MG63 (cell line): ENCODE results near the gene TNPO3. TPM values are rescaled to one million over a fixed set of nuclear protein-coding genes. Genes with fewer than 3 reads are reported as not detected.

Experiments used
- DNase-seq: peaks from one replicate; pipeline ENCODE4 v3.0.0-alpha.2; 2020
- H3K27me3 ChIP-seq: fragments of 250-450 bp; sonication (Bioruptor Pico); 2 replicates; pipeline ENCODE4 v1.5.1; 2020; ENCODE audit warnings: mild to moderate bottlenecking, moderate library complexity
- H3K36me3 ChIP-seq: fragments of 250-450 bp; sonication (Bioruptor Pico); 2 replicates; pipeline ENCODE4 v1.5.1; 2020; ENCODE audit warnings: mild to moderate bottlenecking, moderate library complexity
- H3K4me3 ChIP-seq: fragments of 250-450 bp; sonication (Bioruptor Pico); 2 replicates; pipeline ENCODE4 v1.5.1; 2020; ENCODE audit warnings: mild to moderate bottlenecking, moderate library complexity
- H3K9me3 ChIP-seq: fragments of 250-450 bp; sonication (Bioruptor Pico); 2 replicates; pipeline ENCODE4 v1.5.1; 2020; ENCODE audit warnings: mild to moderate bottlenecking, moderate library complexity
- total RNA-seq: library from RNA; depleted of rRNA; stranded (reverse); fragments of >200 nt; shearing (Covaris generic); gene quantifications from 2 replicates; pipeline ENCODE4 v1.2.3, GENCODE V29; 2014; ENCODE audit warnings: low replicate concordance

The TNPO3 gene
- total RNA-seq, 1 experiment from 2014 or later, result 23.9 TPM

DNA sequence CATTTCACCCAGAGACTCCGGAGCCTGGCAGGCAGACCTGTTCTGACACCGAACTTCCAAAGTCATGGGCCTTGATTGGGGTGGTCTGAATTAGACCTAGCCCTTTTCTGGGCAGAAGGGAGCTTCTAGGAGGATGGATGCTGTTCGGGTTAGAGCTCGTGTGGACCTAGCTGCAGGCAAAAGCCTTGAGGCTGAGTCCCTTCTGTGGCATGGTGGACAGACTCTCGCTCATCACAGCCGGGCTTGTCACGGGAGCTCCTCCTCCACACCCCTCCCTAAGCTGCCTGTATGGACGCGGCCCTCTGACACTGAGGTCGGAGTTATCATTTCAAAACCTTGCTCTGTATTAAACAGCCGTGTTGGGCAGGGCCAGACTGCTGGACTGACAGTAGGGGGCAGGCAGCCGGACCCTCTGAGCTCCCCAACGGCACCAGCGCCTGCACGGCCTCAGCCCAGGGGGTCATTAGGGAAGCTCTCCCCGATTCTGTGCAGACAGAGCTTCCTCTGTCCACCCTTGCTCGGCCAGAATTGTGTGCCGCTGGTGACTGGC is 115.0 kb downstream of the TNPO3 start:
- no peaks in the 10 kb centered on the region for H3K36me3 ChIP-seq
- H3K9me3 ChIP-seq, result no peaks in the 10 kb centered on the region
- H3K4me3 ChIP-seq, result no peak overlapping the region
- no peaks in the 10 kb centered on the region for H3K27me3 ChIP-seq
- no peak for DNase-seq

GRCh38 chr7:128939075-128939860 is 115.6 kb downstream of the TNPO3 start:
- no peak for DNase-seq
- Histone ChIP-seq H3K9me3 (no peaks in the 10 kb centered on the region), H3K27me3 (no peaks in the 10 kb centered on the region), H3K36me3 (no peaks in the 10 kb centered on the region), H3K4me3 (no peak overlapping the region)

- Histone ChIP-seq H3K27me3 (no peaks in the 10 kb centered on the region), H3K4me3 (peak overlapping the region; percentile 37; the same call in 1 of the 2 replicates), H3K36me3 (no peaks in the 10 kb centered on the region), H3K9me3 (no peaks in the 10 kb centered on the region)
- DNase-seq, result no peak
These were observed 116.3 kb downstream of the TNPO3 start for GRCh38 chr7:128938544-128939074.

- no peaks in the 10 kb centered on the region for H3K9me3 ChIP-seq
- H3K36me3 ChIP-seq, result no peaks in the 10 kb centered on the region
- DNase-seq, result peak; percentile 55
- peak within 1 kb of the TSS; percentile 37 for H3K4me3 ChIP-seq
- H3K27me3 ChIP-seq, result no peaks in the 10 kb centered on the region
These were observed 117.0 kb downstream of the TNPO3 start, which contains the start of gene IRF5 for GRCh38 chr7:128937647-128938543. IRF5 (plus strand) TSS chr7:128937927; CDS start chr7:128942082, 4,155 bp downstream.

GRCh38 chr7:128937271-128937646 is 117.7 kb downstream of the TNPO3 start:
- DNase-seq, result no peak
- H3K4me3 ChIP-seq, result no peak overlapping the region
- no peaks in the 10 kb centered on the region for H3K27me3 ChIP-seq
- H3K36me3 ChIP-seq, result no peaks in the 10 kb centered on the region
- H3K9me3 ChIP-seq, result no peaks in the 10 kb centered on the region

- H3K9me3 ChIP-seq, result no peaks in the 10 kb centered on the region
- H3K4me3 ChIP-seq, result no peak overlapping the region
- no peaks in the 10 kb centered on the region for H3K27me3 ChIP-seq
- no peaks in the 10 kb centered on the region for H3K36me3 ChIP-seq
- DNase-seq, result no peak
These were observed 118.1 kb downstream of the TNPO3 start for GRCh38 chr7:128936798-128937197.

DNA sequence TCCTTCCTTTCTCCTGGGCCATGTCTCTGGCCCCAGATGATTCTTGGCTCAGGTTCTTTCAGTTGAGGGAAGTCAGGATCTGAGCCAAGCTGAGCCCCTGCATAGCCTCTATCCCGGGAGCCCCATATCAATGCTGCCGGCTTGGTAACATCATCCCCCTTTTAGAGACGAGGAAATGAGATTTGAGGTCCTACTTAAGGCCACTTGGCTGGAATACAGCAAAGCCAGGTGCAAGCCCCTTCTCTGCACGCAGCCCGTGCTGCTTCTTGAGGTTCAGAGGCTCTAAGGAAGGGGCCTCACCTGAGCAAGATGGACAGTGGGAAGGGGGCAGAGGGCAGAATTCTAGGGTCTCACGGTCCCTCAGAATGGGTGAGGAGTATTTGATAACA is 119.6 kb downstream of the TNPO3 start:
- DNase-seq, result no peak
- Histone ChIP-seq H3K36me3 (no peaks in the 10 kb centered on the region), H3K9me3 (no peaks in the 10 kb centered on the region), H3K4me3 (no peak overlapping the region), H3K27me3 (no peaks in the 10 kb centered on the region)

DNA sequence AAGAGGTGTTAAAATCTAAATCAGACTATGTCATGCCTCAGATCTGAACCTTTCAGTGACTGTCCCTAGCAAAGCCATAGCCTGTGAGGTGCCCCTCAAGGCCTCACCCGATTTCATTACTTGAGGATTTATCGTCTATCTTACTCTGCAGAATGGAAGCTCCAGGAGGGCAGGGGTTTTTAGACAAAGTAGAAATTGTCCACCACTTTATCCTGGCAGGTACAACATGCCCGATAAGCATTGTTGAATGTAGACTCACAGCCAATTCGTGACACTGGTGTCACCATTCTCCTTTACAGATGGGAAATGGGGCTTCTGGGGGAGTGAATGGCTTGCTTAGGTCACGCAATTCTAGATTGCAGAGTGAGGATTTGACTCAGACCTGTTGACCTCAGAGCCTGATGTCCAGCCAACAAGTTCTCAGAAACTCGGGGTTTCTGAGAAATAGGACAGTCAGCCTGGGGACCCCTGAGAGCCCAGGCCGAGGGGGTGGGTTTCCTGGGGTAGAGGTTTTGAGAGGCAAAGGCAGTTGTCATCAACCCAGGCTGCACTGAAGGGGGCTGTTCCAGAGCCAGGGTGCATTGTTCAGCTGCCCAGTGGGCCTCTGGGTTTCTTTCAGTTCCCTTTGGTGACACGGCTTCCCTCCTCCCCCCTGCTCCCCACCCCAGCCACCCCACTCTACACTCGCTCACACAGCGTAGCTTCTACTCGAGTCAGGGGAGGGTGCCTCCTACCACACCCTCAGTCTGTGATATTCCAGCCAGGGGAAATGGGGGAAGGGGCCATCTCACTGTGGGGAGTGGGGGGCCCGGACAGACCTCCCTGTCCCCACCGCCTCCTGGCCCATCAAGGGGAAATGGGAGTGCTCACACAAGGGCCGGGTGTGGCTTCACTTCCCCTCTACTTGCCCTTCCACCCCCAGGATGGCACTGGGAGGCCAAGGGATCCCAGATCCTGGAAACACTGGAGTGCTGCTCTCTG is 120.3 kb downstream of the TNPO3 start:
- no peaks in the 10 kb centered on the region for H3K27me3 ChIP-seq
- DNase-seq, result no peak
- H3K36me3 ChIP-seq, result no peaks in the 10 kb centered on the region
- no peaks in the 10 kb centered on the region for H3K9me3 ChIP-seq
- H3K4me3 ChIP-seq, result no peak overlapping the region

GRCh38 chr7:128933180-128933891 is 121.6 kb downstream of the TNPO3 start:
- Histone ChIP-seq H3K27me3 (no peaks in the 10 kb centered on the region), H3K4me3 (no peak overlapping the region), H3K9me3 (no peaks in the 10 kb centered on the region), H3K36me3 (no peaks in the 10 kb centered on the region)
- DNase-seq, result no peak

DNA sequence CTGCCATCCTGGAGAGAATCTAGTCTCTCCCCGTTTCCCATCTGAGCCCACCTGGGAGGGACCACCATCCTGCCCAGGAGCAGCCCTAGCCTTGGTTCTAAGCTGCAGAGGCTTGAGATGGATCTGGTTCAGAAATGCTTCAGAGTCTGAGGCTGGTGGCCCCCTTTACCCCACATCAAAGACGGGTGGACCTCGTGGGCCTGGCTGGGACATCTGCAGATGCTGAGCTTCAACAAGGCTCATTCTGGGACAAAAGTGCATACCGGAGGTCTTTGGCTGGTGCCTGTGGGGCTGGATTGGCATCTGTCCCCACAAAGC is 122.1 kb downstream of the TNPO3 start:
- Histone ChIP-seq H3K27me3 (no peaks in the 10 kb centered on the region), H3K4me3 (no peak overlapping the region), H3K9me3 (no peaks in the 10 kb centered on the region), H3K36me3 (no peaks in the 10 kb centered on the region)
- no peak for DNase-seq

GRCh38 chr7:128931965-128932861 is 122.7 kb downstream of the TNPO3 start:
- no peak for DNase-seq
- no peaks in the 10 kb centered on the region for H3K27me3 ChIP-seq
- H3K4me3 ChIP-seq, result no peak overlapping the region
- H3K9me3 ChIP-seq, result no peaks in the 10 kb centered on the region
- H3K36me3 ChIP-seq, result no peaks in the 10 kb centered on the region

- Histone ChIP-seq H3K27me3 (no peaks in the 10 kb centered on the region), H3K9me3 (no peaks in the 10 kb centered on the region), H3K4me3 (no peak overlapping the region), H3K36me3 (no peaks in the 10 kb centered on the region)
- DNase-seq, result no peak
These were observed 123.6 kb downstream of the TNPO3 start for GRCh38 chr7:128931190-128931798.

GRCh38 chr7:128928882-128929788 is 125.8 kb downstream of the TNPO3 start:
- H3K9me3 ChIP-seq, result no peaks in the 10 kb centered on the region
- no peaks in the 10 kb centered on the region for H3K36me3 ChIP-seq
- H3K4me3 ChIP-seq, result no peak overlapping the region
- no peak for DNase-seq
- no peaks in the 10 kb centered on the region for H3K27me3 ChIP-seq
